Right lobe of liver (tissue), 6 donors: ENCODE measurements around the gene SUN3. TPM values are rescaled to one million over a fixed set of nuclear protein-coding genes. Genes with fewer than 3 reads are reported as not detected.

Experiments
- ATAC-seq, 4 donors: fragments of 200-7000 bp; cut with Tn5 transposase; one replicate each; pipeline ENCODE4 v1.9.1; 2020; ENCODE audit warnings: mild to moderate bottlenecking in 4 of 4, moderate library complexity in 4 of 4
- DNase-seq, 3 donors: peaks; one replicate each; pipeline ENCODE4 v3.0.0-alpha.2; 2020
- H3K27ac ChIP-seq, 3 donors: fragments of 200-600 bp; one replicate each; pipeline ENCODE4 v1.8.0; 2022
- H3K27me3 ChIP-seq, 2 donors: fragments of 200-600 bp; one replicate each; pipeline ENCODE4 v1.8.0; 2022
- H3K36me3 ChIP-seq, 4 donors: fragments of 200-600 bp; sonication (generic) in 1 of 4; one replicate each; pipeline versions ENCODE4 v1.5.1 to v1.8.0; 2017 to 2022; ENCODE audit warnings: control low read depth in 1 of 4
- H3K4me1 ChIP-seq, 4 donors: fragments of 200-600 bp; sonication (generic) in 1 of 4; one replicate each; pipeline versions ENCODE4 v1.5.1 to v1.8.0; 2017 to 2022; ENCODE audit warnings: control low read depth in 1 of 4
- H3K4me3 ChIP-seq, 3 donors: fragments of 200-600 bp; one replicate each; pipeline ENCODE4 v1.8.0; 2022
- H3K9me3 ChIP-seq, 4 donors: fragments of 200-600 bp; sonication (generic) in 1 of 4; one replicate each; pipeline versions ENCODE4 v1.5.1 to v1.8.0; 2017 to 2022; ENCODE audit warnings: control low read depth in 1 of 4
- POLR2A ChIP-seq: fragments of 450-650 bp; IDR thresholded peaks from one replicate; pipeline ENCODE4 v1.6.1; 2017; ENCODE audit warnings: antibody characterized with exemption, mild to moderate bottlenecking
- WGBS: methylation state at CpG from one replicate; pipeline ENCODE4 v1.1.6; 2018; ENCODE audit warnings: low coverage, low lambda C conversion rate; ENCODE audit not compliant: insufficient coverage; ENCODE audit errors: missing lambda C conversion rate; 5-methylcytosine and 5-hydroxymethylcytosine counted together
- intact Hi-C, 2 donors: fragments of 100-400 bp; cut with DNase I; formaldehyde crosslinking; loops; one replicate each; pipeline versions ENCODE4 v1.11.2 to v1.14.1; 2022
- total RNA-seq, 6 experiments: library from RNA; depleted of rRNA in 2 of 6; stranded (reverse); fragments of >200 nt in 2 of 6; fragmentation: NEBNext Ultra II Directional in 3 of 6; extraction: Animal tissue kit (Norgen Biotek cat#: 25700) in 3 of 6; gene quantifications; one replicate each; pipeline versions ENCODE4 v1.1.0 to v1.2.4, GENCODE V29; 2016 to 2023
- TF ChIP-seq, protein P1 (sequence below), 4 donors: fragments of 200-600 bp in 3 of 4; fragments of 450-650 bp in 1 of 4; IDR thresholded peaks; one replicate each; pipeline versions ENCODE4 v1.5.1 to v1.8.0; 2016 to 2022; ENCODE audit warnings: antibody characterized with exemption in 4 of 4, mild to moderate bottlenecking in 2 of 4
- donor health status: DM: no; HTN: yes; CAD: no.
- donor health status: DM: no; HTN: no; CAD: no.
- donor health status: DM: no; HTN: no; CAD: no.
- donor health status: DM: no; HTN: yes; CAD: no.
- donor health status: DM: no; HTN: yes; CAD: no.

SUN3 gene
- total RNA-seq, 6 experiments from 2014 or later, result not detected

DNA sequence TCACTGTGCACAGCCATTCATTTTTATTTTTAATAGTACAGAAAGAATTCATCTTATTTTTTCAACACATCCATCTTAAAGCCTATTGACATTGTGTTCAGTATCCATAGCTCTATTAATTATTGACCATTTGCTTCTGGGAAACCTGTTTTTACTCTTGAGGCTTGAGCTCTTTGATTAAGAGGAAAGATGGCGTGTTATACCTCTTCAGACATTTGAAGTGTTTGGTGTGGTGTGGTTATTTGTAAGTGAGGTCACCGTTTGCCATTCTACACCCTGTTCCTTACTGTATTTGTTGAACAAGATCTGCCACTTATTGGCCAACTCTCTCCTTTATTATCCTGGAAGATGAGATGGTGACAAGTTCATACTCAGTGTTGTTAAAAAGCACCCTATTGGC lies 24.8 kb upstream of the SUN3 start:
- Histone ChIP-seq H3K36me3 (no peaks in the 10 kb centered on the region), H3K27me3 (no peaks in the 10 kb centered on the region), H3K4me3 (no peak overlapping the region), H3K4me1 (no peaks in the 10 kb centered on the region), H3K9me3 (no peaks in the 10 kb centered on the region), H3K27ac (no peak overlapping the region)
- DNase-seq, result no peak
- 86% methylated on average over 2 of the region's 2 CpGs for WGBS
- no peak for ATAC-seq
- no peak for TF ChIP-seq POLR2A
- TF ChIP-seq, protein P1, sequence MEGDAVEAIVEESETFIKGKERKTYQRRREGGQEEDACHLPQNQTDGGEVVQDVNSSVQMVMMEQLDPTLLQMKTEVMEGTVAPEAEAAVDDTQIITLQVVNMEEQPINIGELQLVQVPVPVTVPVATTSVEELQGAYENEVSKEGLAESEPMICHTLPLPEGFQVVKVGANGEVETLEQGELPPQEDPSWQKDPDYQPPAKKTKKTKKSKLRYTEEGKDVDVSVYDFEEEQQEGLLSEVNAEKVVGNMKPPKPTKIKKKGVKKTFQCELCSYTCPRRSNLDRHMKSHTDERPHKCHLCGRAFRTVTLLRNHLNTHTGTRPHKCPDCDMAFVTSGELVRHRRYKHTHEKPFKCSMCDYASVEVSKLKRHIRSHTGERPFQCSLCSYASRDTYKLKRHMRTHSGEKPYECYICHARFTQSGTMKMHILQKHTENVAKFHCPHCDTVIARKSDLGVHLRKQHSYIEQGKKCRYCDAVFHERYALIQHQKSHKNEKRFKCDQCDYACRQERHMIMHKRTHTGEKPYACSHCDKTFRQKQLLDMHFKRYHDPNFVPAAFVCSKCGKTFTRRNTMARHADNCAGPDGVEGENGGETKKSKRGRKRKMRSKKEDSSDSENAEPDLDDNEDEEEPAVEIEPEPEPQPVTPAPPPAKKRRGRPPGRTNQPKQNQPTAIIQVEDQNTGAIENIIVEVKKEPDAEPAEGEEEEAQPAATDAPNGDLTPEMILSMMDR (IDR thresholded peaks at IDR 0.05), result no peak
- intact Hi-C loops, result no loop called here

- 59% methylated on average over 8 of the region's 8 CpGs for WGBS
- Histone ChIP-seq H3K27ac (no peak overlapping the region), H3K9me3 (no peaks in the 10 kb centered on the region), H3K4me3 (no peak overlapping the region), H3K27me3 (no peaks in the 10 kb centered on the region), H3K4me1 (no peaks in the 10 kb centered on the region), H3K36me3 (no peaks in the 10 kb centered on the region)
- intact Hi-C loops, result no loop called here
- TF ChIP-seq POLR2A, result no peak
- TF ChIP-seq, protein P1 (IDR thresholded peaks at IDR 0.05), result no peak
- no peak for DNase-seq
- no peak for ATAC-seq
These were observed 23.8 kb upstream of the SUN3 start for GRCh38 chr7:48052748-48053147.

- DNase-seq, result no peak
- Histone ChIP-seq H3K27ac (no peak overlapping the region), H3K9me3 (no peaks in the 10 kb centered on the region), H3K4me3 (no peak overlapping the region), H3K27me3 (no peaks in the 10 kb centered on the region), H3K36me3 (no peaks in the 10 kb centered on the region), H3K4me1 (no peaks in the 10 kb centered on the region)
- ATAC-seq, result peak; percentile 44 to 60 (median 53)
- 60% methylated on average over 6 of the region's 8 CpGs for WGBS
- intact Hi-C loops, result no loop called here
- no peak for TF ChIP-seq POLR2A
- TF ChIP-seq, protein P1 (IDR thresholded peaks at IDR 0.05), result no peak
These were observed 20.9 kb upstream of the SUN3 start for GRCh38 chr7:48049850-48050249.

DNA sequence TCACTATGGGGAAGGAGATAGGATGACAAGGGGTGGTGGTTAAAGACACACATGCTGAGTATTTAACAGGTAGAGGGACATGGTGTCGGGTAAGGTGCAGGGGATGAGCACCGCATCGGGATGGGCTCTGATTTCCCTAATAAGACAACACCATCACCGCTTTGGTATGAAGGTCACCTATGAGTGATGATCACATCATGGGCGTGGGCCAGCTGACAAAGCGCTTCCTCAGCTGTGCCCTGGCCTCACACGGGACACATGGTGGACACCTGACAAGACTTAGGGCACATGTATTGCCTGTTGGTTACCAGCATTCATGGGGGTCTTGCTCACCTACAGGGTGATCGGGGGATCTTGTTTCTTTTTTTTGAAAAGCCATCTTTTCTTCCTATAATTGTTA lies 19.2 kb upstream of the SUN3 start:
- Histone ChIP-seq H3K4me3 (no peak overlapping the region), H3K36me3 (no peaks in the 10 kb centered on the region), H3K27me3 (no peaks in the 10 kb centered on the region), H3K9me3 (no peaks in the 10 kb centered on the region), H3K27ac (no peak overlapping the region), H3K4me1 (no peaks in the 10 kb centered on the region)
- DNase-seq (no peak), ATAC-seq (no peak)
- intact Hi-C loops, result no loop called here
- WGBS, result 80% methylated on average over 1 of the region's 8 CpGs
- TF ChIP-seq, protein P1 (IDR thresholded peaks at IDR 0.05), result no peak
- TF ChIP-seq POLR2A, result no peak

DNA sequence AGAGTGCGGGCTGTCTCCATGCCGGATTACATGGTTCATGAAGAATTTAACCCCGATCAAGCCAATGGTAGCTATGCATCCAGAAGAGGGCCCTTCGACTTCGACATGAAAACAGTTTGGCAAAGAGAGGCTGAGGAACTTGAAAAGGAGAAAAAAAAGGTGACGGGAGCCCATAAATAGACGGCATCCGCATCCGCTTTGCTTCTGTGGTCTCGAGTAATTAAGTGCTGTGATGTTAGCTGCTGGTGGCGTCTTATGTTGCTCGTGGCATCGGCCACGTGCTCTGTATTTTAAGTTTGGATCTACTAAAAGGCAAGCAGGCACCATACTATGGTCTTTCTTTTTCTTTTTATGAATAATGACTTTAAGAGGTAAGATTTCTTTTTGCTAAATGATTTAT lies 17.6 kb upstream of the SUN3 start:
- 64% methylated on average over 14 of the region's 14 CpGs for WGBS

More for the DNA sequence above, 17.6 kb upstream of the SUN3 start:
- Histone ChIP-seq H3K27ac (no peak overlapping the region), H3K27me3 (no peaks in the 10 kb centered on the region), H3K36me3 (no peaks in the 10 kb centered on the region), H3K9me3 (no peaks in the 10 kb centered on the region), H3K4me1 (no peaks in the 10 kb centered on the region), H3K4me3 (no peak overlapping the region)
- TF ChIP-seq POLR2A, result no peak
- TF ChIP-seq, protein P1 (IDR thresholded peaks at IDR 0.05), result no peak
- no peak for ATAC-seq
- intact Hi-C loops, result no loop called here
- no peak for DNase-seq
